Upper lobe of left lung (tissue), 6 donors: ENCODE results near the gene TLE4. TPM values are rescaled to one million over a fixed set of nuclear protein-coding genes. Genes with fewer than 3 reads are reported as not detected.
A peak's percentile ranks its signal among the peaks of the same experiment; 100 is the strongest.

Source experiments
- ATAC-seq, 2 donors: fragments of 200-7000 bp; cut with Tn5 transposase; one replicate each; pipeline ENCODE4 v1.9.1; 2022; ENCODE audit warnings: mild to moderate bottlenecking in 2 of 2, moderate library complexity in 2 of 2; ENCODE audit not compliant: low FRiP score in 2 of 2
- DNase-seq, 2 donors: peaks; one replicate each; pipeline ENCODE4 v3.0.0-alpha.2; 2019 to 2020
- H3K27ac ChIP-seq, 4 donors: fragments of 200-600 bp; sonication (generic); one replicate each; pipeline ENCODE4 v1.5.1; 2016 to 2019
- H3K27me3 ChIP-seq, 4 donors: fragments of 200-600 bp; sonication (generic); one replicate each; pipeline ENCODE4 v1.5.1; 2017 to 2019
- H3K36me3 ChIP-seq, 4 donors: fragments of 200-600 bp; sonication (generic); one replicate each; pipeline ENCODE4 v1.5.1; 2016 to 2019
- H3K4me1 ChIP-seq, 4 donors: fragments of 200-600 bp; sonication (generic); one replicate each; pipeline ENCODE4 v1.5.1; 2018 to 2019
- H3K4me3 ChIP-seq, 4 donors: fragments of 200-600 bp; sonication (generic); one replicate each; pipeline ENCODE4 v1.5.1; 2017 to 2019; ENCODE audit warnings: mild to moderate bottlenecking in 2 of 4, moderate library complexity in 1 of 4
- H3K9me3 ChIP-seq, 4 donors: fragments of 200-600 bp; sonication (generic); one replicate each; pipeline ENCODE4 v1.5.1; 2018 to 2019
- EP300 ChIP-seq, 4 donors: sonication (generic); formaldehyde crosslinking; IDR thresholded peaks; one replicate each; pipeline ENCODE4 v1.5.1; 2017; ENCODE audit warnings: antibody characterized with exemption in 4 of 4, control low read depth in 2 of 4
- POLR2A ChIP-seq, 4 donors: fragments of 450-650 bp; IDR thresholded peaks; one replicate each; pipeline ENCODE4 v1.5.1; 2016 to 2017; ENCODE audit warnings: antibody characterized with exemption in 4 of 4, mild to moderate bottlenecking in 2 of 4
- POLR2AphosphoS5 ChIP-seq, 2 donors: sonication (generic); formaldehyde crosslinking; IDR thresholded peaks; one replicate each; pipeline ENCODE4 v1.5.1; 2017; ENCODE audit warnings: antibody characterized with exemption in 2 of 2
- WGBS, 2 donors: methylation state at CpG; one replicate each; pipeline ENCODE4 v1.1.5; 2017 to 2018; 5-methylcytosine and 5-hydroxymethylcytosine counted together
- total RNA-seq, 6 donors: library from RNA; depleted of rRNA in 4 of 6; stranded (reverse); fragments of >200 nt in 4 of 6; gene quantifications; one replicate each; pipeline versions ENCODE4 v1.1.0 to v1.2.1, GENCODE V29; 2016 to 2021
- TF ChIP-seq, protein P1 (sequence below), 6 experiments: fragments of 450-650 bp in 4 of 6; fragments of 200-600 bp in 2 of 6; sonication (generic) in 2 of 6; IDR thresholded peaks; one replicate each; pipeline ENCODE4 v1.5.1; 2016 to 2019; ENCODE audit warnings: antibody characterized with exemption in 6 of 6
- donor health status: DM: no; HTN: no; CAD: no; lungs with moderate emphysema.
- donor health status: DM: no; HTN: yes; CAD: no; lungs with severe emphysema.

The TLE4 gene
- total RNA-seq, 6 donors from 2014 or later = 37.7 to 152 (median 46.7) TPM

DNA sequence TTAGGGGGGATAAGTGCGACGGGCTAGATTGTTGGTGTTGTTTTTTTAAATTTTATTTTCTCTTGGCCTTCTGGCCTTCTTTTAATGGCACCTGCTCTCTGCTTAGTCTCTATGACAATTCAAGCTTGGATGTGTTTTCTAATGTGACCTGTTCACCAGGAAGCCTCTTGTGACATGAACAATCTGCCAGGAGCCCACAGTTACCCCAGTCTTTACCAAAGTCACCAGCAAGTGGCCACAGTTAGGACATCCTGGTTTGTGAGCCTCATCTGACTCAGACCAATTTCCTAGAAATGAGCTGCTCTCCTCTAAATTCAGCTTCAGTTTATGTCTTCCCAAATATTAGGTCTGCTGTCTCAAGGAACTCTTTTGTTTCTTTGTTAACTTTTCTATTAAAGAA is 135.8 kb downstream of the TLE4 start:
- ATAC-seq = no peak
- Histone ChIP-seq H3K9me3 (no peaks in the 10 kb centered on the region), H3K4me3 (no peak overlapping the region), H3K36me3 (peaks cover 7 to 58% (median 32%) of the 10 kb centered on the region in 4 donors), H3K27me3 (no peaks in the 10 kb centered on the region), H3K27ac (no peak overlapping the region), H3K4me1 (no peaks in the 10 kb centered on the region)
- 96 to 98% methylated on average over 2 of the region's 2 CpGs for WGBS, 2 donors
- no peak for TF ChIP-seq POLR2AphosphoS5 (IDR thresholded peaks at IDR 0.05)
- no peak for TF ChIP-seq EP300 (IDR thresholded peaks at IDR 0.05)
- TF ChIP-seq, protein P1, sequence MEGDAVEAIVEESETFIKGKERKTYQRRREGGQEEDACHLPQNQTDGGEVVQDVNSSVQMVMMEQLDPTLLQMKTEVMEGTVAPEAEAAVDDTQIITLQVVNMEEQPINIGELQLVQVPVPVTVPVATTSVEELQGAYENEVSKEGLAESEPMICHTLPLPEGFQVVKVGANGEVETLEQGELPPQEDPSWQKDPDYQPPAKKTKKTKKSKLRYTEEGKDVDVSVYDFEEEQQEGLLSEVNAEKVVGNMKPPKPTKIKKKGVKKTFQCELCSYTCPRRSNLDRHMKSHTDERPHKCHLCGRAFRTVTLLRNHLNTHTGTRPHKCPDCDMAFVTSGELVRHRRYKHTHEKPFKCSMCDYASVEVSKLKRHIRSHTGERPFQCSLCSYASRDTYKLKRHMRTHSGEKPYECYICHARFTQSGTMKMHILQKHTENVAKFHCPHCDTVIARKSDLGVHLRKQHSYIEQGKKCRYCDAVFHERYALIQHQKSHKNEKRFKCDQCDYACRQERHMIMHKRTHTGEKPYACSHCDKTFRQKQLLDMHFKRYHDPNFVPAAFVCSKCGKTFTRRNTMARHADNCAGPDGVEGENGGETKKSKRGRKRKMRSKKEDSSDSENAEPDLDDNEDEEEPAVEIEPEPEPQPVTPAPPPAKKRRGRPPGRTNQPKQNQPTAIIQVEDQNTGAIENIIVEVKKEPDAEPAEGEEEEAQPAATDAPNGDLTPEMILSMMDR (IDR thresholded peaks at IDR 0.05) = no peak
- no peak for TF ChIP-seq POLR2A (IDR thresholded peaks at IDR 0.05)
- no peak for DNase-seq

DNA sequence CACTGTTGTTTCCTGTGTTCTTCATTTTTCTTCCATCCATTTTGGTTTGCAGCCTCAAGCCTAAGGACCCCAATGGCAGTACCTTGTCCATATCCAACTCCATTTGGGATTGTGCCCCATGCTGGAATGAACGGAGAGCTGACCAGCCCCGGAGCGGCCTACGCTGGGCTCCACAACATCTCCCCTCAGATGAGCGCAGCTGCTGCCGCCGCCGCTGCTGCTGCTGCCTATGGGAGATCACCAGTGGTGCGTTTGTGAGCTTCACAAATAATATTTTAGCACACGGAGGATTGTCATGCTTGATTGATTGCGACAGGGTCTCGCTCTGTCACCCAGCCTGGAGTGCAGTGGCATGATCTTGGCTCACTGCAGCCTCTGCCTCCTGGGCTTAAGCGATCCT is 136.8 kb downstream of the TLE4 start:
- 98 to 99% methylated on average over 13 of the region's 13 CpGs for WGBS, 2 donors
- TF ChIP-seq POLR2A (IDR thresholded peaks at IDR 0.05) (no peak), POLR2AphosphoS5 (IDR thresholded peaks at IDR 0.05) (no peak), EP300 (IDR thresholded peaks at IDR 0.05) (no peak)
- TF ChIP-seq, protein P1 (IDR thresholded peaks at IDR 0.05) = no peak
- peak in 1 of 2 donors; percentile 66 for DNase-seq
- no peak for ATAC-seq
- no peaks in the 10 kb centered on the region for H3K4me1 ChIP-seq
- H3K36me3 ChIP-seq = peaks cover 7 to 58% (median 34%) of the 10 kb centered on the region in 4 donors
- H3K9me3 ChIP-seq = no peaks in the 10 kb centered on the region
- no peaks in the 10 kb centered on the region for H3K27me3 ChIP-seq
- no peak overlapping the region for H3K27ac ChIP-seq
- H3K4me3 ChIP-seq = no peak overlapping the region

DNA sequence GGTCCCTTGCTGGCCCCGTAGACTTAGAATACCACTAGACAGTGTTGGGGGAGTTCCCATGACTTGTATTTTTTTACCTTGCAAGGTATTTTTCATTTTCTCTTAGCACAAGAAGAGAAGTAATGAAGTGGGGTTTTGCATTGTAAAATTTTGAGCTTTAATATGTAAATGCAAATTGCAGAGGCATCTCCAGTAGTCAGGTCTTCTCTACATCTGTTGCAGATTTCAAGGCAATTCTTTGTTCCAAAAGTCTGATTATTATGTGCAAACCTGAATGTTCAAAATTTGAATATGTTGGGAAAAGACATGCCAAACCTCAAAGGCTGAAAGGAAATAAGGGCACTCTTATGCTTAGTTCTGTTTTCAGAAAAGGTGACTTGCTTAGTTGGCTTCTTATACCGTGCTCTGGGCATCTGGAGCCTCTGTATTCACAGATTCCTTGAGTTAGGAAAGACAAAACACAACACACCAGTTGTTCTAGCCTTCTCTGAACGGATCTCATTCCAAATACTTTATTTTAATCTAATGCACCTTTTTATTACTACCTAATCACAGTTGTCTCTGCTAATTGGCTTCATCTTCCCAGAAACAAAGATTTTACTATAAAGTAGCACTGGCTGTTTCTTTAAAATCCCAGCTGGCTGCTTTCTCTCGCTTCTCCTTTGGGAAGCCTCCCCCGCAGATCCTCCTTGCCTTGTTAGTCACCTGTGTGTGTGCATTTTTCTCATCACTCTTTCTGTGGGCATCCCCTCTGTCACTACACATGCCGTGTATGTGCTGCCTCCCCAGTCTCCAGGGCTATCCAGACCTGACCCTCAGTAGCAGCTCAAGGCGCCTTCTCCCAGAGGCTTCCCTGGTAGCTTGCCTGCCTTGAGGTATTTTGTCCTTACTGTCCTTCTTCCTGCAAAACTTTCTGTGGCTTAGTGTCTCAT is 138.2 kb downstream of the TLE4 start:
- Histone ChIP-seq H3K4me1 (no peaks in the 10 kb centered on the region), H3K36me3 (peaks cover 7 to 62% (median 34%) of the 10 kb centered on the region in 4 donors), H3K4me3 (no peak overlapping the region), H3K27ac (no peak overlapping the region), H3K27me3 (no peaks in the 10 kb centered on the region), H3K9me3 (no peaks in the 10 kb centered on the region)
- DNase-seq (no peak), ATAC-seq (no peak)
- TF ChIP-seq POLR2AphosphoS5 (IDR thresholded peaks at IDR 0.05) = no peak
- no peak for TF ChIP-seq EP300 (IDR thresholded peaks at IDR 0.05)
- no peak for TF ChIP-seq POLR2A (IDR thresholded peaks at IDR 0.05)
- TF ChIP-seq, protein P1 (IDR thresholded peaks at IDR 0.05) = no peak
- WGBS, 2 donors = 96 to 97% methylated on average over 7 of the region's 7 CpGs

DNA sequence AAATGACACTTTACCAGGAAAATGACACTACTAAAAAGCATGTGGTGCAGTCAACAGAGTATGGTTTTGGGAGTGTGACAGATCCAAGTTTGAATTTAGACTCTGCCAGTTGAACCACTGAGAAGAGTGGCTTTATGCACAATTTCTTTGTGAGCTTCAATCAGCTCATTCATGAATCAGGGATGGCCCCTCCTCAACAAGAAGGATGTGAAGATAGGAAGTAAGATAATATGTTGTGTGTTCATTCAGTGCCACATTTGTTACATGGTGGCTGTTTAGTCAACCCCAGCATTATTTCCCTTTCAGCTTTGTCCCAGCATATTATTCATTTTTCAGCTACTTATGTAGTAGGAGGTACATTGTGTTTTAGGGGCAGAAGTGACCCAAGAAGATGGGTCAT is 140.1 kb downstream of the TLE4 start:
- no peaks in the 10 kb centered on the region for H3K4me1 ChIP-seq
- H3K9me3 ChIP-seq = no peaks in the 10 kb centered on the region
- TF ChIP-seq POLR2AphosphoS5 (IDR thresholded peaks at IDR 0.05) = no peak
- TF ChIP-seq EP300 (IDR thresholded peaks at IDR 0.05) = no peak
- TF ChIP-seq POLR2A (IDR thresholded peaks at IDR 0.05) = no peak
- TF ChIP-seq, protein P1 (IDR thresholded peaks at IDR 0.05) = no peak
- H3K27me3 ChIP-seq = no peaks in the 10 kb centered on the region
- no peak for ATAC-seq
- DNase-seq = no peak
- no peak overlapping the region for H3K4me3 ChIP-seq
- H3K36me3 ChIP-seq = peaks cover 7 to 62% (median 42%) of the 10 kb centered on the region in 4 donors
- H3K27ac ChIP-seq = no peak overlapping the region
